ENCODE data around the gene PCSK4.

- TF ChIP-seq CTCF (IDR thresholded peaks at IDR 0.05): no peak
- TF ChIP-seq POLR2A (IDR thresholded peaks at IDR 0.05): no peak
- TF ChIP-seq POLR2AphosphoS5 (IDR thresholded peaks at IDR 0.05; ENCODE audit: insufficient read depth in 1 of 2, low read depth in 1 of 2): no peak
These were observed 43.5 kb upstream of the PCSK4 start for GRCh38 chr19:1533510-1534150.

Measured in vagina (tissue), 2 donors.